AG09319 (cell line): Measurements from ENCODE around the gene NADSYN1.

Experiments
- DNase-seq: peaks from one replicate; pipeline ENCODE4 v3.0.0-alpha.2; 2010; ENCODE audit warnings: low read depth; ENCODE audit errors: extremely low read depth
- TF ChIP-seq, protein P1 (sequence below): IDR thresholded peaks from 2 replicates; pipeline ENCODE4 v1.5.1; 2011; ENCODE audit warnings: low read depth, mild to moderate bottlenecking, inconsistent platforms, low read length, moderate library complexity

The NADSYN1 gene

DNA sequence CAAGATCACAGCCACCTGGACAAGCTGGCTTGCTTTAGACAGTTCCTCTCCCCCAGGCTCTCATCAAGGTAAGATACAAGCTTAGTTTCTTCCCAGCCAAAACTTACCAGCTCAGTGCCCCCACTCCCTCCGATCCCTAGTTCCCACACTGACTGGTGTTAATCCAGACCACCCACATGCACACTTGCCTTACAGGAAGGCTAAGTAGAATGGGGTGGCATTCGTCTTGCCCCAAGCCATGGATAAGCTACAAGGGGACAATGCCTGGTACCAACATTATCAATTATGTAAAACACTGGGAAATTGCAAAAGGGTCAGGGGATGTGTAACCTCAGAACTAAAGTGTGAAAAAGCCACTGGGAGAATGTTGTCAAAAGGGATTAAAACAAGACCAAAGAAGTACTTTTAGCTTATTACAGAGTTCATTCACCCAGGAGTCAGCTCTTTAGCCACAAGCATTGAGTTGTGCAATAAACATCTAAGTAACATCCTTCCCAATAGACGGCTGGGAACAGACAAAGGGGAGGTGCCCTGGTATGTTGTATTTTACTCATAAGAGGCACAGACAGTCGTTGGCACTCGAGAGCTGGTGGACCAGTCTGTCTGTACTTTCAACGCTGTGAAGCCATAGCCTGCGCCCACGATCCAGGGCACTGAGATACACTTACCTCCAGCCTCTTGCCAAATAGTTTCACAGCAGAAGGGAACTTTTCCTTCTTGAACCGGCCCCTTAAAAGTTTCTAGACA, 5.9 kb upstream of the NADSYN1 start:
- TF ChIP-seq, protein P1, sequence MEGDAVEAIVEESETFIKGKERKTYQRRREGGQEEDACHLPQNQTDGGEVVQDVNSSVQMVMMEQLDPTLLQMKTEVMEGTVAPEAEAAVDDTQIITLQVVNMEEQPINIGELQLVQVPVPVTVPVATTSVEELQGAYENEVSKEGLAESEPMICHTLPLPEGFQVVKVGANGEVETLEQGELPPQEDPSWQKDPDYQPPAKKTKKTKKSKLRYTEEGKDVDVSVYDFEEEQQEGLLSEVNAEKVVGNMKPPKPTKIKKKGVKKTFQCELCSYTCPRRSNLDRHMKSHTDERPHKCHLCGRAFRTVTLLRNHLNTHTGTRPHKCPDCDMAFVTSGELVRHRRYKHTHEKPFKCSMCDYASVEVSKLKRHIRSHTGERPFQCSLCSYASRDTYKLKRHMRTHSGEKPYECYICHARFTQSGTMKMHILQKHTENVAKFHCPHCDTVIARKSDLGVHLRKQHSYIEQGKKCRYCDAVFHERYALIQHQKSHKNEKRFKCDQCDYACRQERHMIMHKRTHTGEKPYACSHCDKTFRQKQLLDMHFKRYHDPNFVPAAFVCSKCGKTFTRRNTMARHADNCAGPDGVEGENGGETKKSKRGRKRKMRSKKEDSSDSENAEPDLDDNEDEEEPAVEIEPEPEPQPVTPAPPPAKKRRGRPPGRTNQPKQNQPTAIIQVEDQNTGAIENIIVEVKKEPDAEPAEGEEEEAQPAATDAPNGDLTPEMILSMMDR, result no peak
- DNase-seq, result no peak

DNA sequence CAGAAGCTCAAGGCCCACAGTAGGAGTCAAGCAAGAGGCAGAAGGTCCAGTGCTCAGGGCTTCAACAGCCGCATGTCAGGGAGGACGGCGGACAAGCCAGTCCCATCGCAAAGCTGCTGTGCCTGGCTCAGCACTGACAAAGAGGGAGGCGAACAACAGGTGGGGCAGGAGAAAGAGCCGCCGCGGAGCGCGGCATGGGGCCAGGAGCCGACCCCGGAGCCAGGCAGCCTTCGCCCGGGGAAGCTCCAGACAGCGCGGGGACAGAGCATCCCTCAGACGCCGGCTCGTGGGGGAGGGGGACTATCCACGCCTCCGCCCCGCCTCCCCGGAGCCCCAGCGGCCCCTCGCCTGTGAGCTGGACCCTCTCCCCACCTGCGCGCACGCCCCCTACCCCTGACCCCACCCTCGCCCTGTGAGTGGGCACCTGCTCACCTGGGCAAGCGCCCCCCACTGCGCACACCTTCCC, 5.2 kb upstream of the NADSYN1 start:
- TF ChIP-seq, protein P1, result no peak
- no peak for DNase-seq

DNA sequence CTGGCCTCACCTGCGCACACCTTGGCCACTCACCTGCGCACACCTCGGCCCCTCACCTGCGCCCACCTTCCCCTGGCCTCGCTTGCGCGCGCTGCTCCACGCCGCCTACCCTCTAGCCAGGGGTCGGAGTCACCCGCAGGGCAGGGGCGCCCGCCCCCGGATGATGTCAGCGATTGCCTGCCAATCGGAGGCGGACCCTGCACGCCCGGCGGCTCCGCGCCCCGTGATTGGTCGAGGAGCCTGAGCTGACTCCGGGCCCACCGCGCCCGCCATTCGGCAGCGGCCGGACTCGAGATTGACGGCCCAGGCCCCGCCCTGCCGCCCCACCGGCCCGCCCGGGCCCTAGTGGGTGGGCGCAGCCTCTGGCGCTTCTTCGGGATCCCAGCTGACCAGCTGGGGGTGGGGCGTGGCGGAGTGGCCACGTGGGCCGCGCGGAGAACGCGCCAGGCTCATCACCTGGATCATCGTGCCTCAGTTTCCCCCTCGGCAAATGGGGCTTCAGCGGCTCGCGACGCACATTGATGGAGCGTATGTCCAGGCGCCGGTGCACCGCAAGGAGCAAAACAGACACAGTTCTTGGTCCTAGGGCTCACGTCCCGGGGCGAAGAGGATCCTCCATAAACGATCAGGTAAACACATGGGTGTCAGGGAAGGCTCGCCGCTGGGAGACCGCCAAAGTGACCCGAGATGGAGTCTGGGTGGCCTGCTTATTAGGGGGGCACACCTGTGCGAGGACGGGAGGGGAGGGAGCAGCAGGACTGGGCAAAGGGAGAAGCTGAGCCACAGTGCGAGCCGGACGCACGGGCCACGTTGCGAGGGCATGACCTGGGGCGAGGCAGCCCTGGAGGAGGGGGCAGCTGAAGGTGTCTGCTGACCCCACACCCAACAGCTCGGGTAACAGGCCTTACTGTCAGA, 4.5 kb upstream of the NADSYN1 start, which contains the start of gene DHCR7:
Gene DHCR7 (minus strand): TSS at position 137 of the 915 bp plus-strand sequence. CDS start 3,441 bp downstream, outside the sequence.
- TF ChIP-seq, protein P1, result no peak
- peak; percentile 81 for DNase-seq

DNA sequence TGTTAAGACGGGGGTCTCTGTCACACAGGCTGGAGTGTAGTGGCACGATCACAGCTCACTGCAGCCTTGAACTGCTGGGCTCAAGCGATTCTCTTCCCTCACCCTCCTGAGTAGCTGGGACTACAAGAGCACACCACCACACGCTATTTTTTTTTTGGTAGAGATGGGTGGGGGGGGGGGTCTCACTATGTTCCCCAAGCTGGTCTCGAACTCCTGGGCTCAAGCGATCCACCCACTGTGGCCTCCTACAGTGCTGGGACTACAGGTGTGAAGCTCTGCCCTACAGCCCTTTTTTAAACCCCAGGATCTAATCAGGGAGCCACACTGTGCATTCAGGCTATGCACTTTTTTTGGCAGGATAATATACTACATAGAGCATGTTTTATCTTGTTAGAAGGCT, 3.4 kb upstream of the NADSYN1 start:
- TF ChIP-seq, protein P1, result no peak
- no peak for DNase-seq

DNA sequence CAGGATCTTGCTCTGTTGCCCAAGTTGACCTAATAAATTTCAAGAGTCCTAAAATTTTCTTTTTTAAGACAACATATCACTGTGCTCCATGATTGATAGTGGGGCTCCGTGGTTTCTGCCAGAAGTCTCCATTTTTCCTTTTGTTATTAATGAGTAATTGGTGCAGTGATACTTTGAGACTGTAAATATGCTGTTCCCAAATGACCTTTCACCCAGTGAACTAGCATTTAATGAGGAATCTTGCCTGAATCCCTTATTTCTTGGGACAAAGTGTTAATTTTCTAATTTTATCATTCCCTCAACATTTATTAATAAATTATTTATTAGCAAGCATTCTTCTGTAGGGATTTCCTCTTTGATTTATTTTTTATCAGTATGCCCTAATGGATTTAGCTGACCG, 2.5 kb upstream of the NADSYN1 start:
- no peak for DNase-seq
- TF ChIP-seq, protein P1, result no peak

DNA sequence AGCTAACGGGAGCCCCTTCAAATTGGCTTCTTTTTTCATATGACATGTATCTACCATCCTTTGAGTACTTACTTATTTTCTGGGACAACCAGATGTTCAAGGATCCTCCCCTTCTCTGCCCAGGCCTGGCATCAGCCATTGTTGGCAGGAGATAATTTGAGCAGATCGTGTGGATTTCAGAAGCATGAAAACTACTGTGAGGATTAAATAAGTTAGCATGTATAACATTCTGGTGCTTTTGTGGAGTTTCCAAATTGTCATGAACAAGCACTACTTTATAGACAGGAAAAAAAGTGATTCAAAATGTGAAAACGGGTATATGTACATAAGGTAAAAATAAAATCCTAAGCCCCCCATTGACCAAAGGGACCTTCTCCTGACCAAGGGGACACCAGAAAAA, 2.1 kb upstream of the NADSYN1 start:
- TF ChIP-seq, protein P1, result no peak
- DNase-seq, result no peak

DNA sequence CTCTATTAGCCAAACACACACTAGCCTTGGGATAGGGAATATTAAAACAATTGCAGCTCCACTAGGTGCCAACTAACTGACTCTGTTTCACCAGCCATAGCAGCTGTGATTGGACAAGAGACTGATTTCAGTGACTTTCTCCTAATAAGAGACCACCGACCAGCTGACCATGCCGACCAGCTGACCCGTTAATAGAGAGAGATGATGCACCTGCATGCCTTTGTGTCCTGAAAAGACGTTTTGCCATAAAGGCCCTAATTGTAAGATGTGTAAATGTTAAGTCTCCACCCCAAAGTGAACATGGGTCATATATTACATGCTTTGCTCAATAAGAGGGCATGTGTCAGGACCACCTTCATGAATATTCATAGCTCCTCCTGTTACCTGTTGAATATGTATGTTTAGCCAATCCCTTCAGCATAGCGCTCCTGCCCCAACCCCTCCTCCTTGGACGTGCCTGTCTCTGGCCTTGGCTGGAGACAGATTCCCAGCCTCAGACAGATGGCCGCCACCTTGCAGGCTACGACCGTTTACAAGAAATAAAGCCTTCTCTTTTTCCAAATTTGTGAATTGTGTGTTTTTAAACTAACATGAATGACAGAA, 1.3 kb upstream of the NADSYN1 start:
- DNase-seq, result no peak
- TF ChIP-seq, protein P1, result no peak
